Stimulated activated CD8-positive, alpha-beta memory T cell treated with anti-CD3 and anti-CD28 coated beads, Interleukin-15, amount 100 ng/mL, for 48 hours (primary cell): ENCODE measurements around the gene MYL9.

Source experiments
- DNase-seq, 2 donors: peaks; one replicate each; pipeline ENCODE4 v3.0.0-alpha.2; 2020; ENCODE audit warnings: low read depth in 2 of 2

The MYL9 gene

GRCh38 chr20:36582821-36583220 lies 41.5 kb downstream of the MYL9 start:
- no peak for DNase-seq

GRCh38 chr20:36584018-36584481 lies 42.7 kb downstream of the MYL9 start:
- DNase-seq: no peak

- no peak for DNase-seq
These were observed 44.2 kb downstream of the MYL9 start for GRCh38 chr20:36585410-36586125.

GRCh38 chr20:36587388-36588070 lies 46.2 kb downstream of the MYL9 start:
- DNase-seq: no peak

GRCh38 chr20:36591281-36591680 lies 50.0 kb downstream of the MYL9 start:
- DNase-seq: no peak

- DNase-seq: no peak
These were observed 50.7 kb downstream of the MYL9 start for GRCh38 chr20:36591854-36592641.

- no peak for DNase-seq
These were observed 52.1 kb downstream of the MYL9 start for GRCh38 chr20:36593347-36593929.

- DNase-seq: no peak
These were observed 58.6 kb downstream of the MYL9 start for GRCh38 chr20:36599912-36600345.
